DMS79 treated with DMSO at 0.1 percent for 48 hours (cell line): ENCODE results near the gene EYA2.

ENCODE experiments used
- DNase-seq: peaks from one replicate; lab custom pipeline; 2025; lab: John Stamatoyannopoulos, UW

EYA2 gene

DNA sequence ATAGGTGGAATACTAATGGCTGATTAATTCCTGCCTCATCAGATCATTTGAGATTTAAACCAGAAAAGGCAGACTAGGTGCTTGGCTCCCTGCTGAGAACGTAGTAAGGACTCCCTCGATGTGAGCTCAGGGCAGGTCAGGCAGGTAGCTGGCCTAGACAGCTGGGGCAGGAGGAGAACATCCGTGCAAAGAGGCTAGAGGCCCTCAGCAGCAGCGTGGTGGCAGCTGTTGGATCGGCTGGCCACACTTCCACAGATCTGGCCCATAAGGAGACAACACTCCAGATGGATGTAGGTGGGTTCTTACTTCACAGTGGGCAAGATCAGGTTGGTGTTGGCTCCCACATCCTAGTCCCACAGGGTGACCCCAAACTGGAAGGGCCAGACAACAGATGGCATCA is 38.5 kb downstream of the EYA2 start:
- DNase-seq = no peak

DNA sequence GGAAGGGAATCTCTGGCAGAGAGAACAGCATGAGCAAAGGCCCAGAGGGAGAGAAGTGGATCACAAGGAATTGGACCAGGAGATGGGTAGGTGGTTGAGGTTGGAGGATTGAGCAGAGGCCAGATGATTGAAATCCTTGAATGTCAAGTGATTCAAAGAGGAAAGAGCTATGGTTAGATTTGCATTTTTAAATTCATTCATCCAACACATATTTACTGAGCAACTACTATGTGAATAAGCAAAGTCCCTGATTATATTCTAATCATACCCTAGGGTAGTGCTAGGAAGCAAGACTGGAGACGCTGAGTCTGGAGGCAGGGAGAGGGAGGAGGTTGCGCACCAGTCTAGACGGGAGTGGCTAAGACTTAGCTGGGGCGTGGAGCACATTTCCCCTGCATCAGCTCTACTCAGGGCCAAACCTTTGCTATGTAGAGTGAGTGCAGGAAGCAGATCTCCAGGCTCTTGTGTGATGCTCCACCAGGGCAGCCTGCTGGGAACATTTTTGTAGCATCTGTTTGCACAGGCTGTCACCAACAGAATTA is 40.2 kb downstream of the EYA2 start:
- DNase-seq = no peak

DNA sequence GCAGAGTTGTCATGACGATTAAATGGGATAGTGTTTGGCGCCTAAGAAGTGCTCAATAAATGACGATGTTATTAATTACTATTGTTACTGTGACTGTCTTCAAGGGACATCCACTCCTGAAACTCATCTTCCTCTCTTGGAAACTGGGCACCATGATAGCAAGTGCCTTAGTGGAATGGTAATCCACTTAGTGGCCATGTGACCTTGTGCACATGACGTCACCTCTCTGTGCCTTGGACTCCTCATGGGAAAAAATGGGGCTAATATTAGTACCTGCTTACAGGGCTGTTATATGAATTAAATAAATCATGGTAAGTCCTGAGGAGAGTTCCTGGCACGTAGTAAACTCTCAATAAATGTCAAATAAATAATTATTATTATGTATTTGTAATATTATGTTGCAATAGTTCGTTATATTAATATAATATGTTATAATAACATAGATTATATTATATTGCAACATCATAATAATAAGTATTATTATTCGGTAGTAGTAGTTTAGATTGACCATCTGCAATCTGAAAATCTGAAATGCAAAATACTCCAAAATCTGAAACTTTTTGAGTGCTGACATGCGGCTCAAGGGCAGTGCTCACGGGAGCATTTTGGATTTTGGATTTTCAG is 40.9 kb downstream of the EYA2 start:
- DNase-seq = no peak

DNA sequence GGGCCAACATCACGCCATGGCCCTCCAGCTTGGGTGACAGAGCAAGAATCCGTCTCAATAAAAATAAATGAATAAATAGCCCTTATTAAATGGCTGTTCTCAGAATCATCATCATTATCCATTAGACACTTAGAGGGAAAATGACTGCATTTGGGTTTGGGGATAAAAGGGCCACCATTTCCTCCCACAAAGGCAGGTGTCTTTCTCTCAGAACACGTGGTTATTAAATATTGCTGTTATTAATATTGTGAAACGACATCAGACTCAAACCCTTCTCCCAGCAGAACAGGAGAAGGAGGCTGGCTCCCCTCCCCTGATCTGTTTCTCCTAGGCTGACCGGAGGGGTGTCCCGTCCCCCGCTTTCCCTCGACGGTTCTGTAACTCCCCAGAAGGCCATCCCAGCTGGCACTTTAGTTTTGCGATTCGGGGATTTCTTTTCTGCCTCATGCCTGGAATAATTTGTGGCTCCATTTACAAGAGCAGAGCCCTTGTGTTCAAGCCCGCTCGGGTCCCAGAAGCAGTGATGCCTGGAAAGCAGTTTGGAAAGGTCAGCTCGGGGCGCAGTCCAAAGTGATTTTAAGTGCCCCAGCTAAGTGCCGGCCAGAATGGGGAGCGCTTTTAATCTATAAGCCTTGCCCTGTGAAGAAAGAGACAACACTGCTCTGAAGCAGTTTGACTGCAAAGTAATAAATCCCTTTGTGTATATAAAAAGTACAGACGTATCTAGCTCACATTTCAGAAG is 41.9 kb downstream of the EYA2 start:
- no peak for DNase-seq

DNA sequence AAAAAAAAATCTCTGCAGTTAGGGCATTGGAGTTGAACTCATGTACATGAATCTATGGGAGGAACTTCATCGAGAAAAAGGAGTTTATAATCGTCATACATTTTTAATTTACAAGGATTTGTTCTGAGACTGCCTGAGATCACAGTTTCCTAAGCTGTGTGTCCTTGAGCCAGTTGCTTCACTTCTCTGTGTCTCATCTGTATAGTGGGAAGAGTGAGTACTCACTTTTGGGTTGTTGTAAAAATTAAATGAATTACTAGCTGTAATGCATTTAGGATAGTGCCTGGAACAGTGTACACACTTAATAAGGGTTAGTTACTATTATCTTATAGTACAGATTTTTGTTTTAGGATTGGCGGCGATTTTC is 42.5 kb downstream of the EYA2 start:
- DNase-seq = no peak

DNA sequence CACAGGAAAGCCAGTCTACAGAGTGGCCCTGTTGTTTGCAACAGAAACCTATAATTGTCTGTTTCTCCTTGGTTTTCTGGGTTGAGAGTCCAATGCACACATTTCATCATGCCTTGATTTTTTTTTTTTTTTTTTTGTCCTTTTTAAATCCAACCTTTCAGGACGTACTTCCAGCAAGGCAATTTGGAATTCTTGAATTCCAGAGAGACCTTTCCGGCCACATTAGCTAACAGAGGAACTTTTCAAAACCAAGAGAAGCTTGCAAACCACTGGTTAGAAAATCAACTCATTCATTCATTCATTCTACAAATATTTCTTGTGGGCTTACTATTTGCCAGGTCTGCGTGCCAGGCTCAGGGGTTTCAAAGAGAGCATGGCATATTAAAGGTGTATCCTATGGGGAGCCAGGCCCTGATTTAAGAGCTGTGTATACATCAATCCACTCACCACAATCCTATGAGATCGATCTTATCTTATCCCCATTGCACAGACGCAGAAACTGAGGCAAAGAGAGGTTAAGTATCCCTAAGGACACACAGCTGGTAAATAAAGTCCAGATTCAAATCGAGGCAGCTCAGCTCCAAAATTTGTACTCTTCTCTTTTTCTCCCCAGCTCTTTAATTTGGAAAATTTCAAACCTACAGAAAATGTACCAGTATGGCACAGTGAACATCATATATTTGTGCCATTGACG is 43.0 kb downstream of the EYA2 start:
- DNase-seq = no peak

DNA sequence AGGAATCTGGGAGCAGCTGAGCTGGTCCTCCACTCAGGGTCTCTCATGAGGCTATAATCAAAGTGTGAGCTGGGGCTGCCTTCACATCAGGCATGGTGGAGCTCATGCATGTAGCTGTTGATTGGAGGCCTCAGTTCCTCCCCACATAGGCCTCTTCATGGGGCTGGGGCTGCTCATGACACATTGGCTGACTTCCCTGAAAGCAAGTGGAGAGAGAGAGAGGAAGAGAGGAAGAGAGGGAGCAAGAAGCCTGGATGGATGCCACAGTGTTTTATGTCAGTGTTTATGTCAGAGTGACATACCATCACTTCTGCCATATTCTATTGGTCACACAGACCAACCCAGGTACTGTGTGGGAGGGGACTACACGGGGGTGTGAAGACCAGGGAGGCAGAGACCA is 43.8 kb downstream of the EYA2 start:
- no peak for DNase-seq

DNA sequence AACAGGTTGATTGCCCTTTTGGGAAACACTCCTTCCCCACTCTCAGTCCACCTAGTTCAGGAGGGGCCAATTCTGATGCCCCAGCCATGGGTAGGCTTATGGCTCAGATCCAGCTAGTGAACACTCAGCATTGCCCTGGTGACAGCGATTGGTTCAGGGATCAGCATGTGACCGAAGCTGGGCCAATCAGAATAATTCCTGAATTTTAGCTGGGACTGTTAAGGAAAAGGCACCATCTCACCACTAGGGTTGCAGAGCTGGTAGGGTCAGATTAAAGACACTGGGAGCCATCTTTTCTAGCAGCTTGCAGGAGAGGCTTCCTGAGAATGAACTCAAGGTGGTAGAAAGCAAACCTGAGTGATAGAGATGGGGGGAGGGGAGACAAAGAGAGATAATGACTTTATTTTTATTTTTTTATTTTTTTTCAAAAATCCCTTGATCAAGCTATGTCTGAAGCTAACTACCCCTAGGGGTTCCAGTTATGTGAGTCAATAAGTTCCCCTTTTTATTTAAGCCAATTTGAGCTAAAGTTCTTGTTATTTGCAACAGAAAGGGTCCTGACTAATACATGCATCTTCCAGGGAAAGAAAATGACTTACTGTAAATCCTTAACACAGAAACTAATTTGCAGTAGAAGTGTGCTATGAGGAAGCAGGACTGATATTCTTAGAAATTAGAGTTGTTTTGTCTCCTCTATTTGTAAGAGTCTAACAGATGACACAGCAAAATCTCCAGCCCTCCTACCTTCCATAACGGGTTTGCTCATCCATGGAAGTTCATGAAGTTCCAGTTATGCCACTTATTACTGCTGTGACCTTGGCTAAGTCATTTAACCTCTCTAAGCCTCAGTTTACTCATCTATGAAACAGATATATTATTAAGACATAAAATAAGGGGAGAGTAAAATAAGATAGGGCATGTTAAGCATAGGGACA is 44.7 kb downstream of the EYA2 start:
- DNase-seq = no peak

DNA sequence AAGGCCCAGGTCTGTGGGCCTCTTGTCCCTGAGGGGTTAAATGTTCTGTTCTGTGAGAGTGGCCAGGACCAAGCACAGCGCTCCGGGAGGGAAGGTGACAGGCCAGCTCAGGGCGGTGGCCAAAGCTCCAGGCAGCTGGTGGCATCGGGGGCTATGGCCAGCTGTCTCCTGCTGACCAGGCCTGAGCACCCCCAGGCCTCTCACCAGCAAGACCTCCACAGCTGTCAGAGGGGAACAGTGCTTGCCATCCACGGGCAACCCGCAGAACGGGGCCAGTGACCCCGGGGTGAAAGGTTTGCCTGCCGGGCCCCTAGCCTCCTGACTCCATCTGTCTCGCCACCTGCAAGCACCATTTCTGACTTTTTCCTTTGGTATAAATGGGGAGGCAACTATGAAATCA is 46.0 kb downstream of the EYA2 start:
- no peak for DNase-seq

DNA sequence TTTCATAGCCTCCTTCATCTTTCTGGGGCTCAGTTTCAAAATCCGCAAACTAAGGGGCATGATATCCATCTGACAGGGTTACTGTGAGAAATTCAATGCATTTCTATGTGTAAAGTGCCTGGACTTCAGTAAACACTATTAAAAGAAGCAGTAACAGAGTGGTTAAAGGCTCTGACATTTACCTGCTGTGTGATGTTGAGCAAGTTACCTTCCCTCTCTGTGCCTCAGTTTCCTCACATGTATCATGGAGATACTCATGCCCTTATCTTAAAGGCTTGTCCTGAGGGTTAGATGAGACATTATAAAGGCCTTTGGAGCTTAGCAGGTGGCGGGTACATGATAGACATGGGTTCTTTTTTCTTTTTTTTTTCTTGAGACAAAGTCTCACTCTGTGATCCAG is 46.8 kb downstream of the EYA2 start:
- DNase-seq = no peak

DNA sequence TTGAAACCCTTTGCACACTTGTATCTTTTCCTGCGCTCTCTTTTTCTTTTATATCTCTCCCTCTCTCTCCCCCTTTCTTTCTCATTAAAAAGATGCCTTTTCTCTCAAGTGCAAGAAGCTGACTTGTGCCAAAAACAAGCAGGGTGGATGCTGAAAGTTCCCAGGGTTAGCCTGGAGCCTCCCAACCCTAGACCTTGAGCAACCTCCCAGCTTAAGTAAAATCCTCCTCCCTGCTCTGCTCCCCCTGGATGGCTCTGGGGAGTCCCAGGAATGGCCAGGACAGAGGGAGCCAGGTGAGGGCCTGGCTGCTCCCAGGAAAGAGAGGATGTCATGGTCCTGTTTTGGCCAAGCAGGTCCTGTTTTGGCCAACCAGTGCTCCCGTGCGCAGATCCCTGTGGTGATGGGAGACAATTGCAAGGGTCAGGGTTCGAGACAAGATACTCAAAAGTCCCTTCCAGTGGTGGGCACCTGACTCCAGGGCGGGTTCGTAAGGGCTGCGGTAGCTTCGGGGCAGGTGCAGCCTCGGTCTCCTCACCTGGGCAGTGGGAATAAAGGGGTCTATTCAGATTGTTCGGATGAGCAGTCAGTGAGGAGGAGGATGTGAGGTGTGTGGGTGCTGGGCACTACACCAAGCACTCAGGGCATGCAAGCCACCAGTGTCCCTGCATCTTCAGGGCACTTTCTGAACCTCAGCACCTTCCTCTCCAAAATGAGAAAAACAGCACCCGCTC is 49.4 kb downstream of the EYA2 start:
- DNase-seq = no peak

DNA sequence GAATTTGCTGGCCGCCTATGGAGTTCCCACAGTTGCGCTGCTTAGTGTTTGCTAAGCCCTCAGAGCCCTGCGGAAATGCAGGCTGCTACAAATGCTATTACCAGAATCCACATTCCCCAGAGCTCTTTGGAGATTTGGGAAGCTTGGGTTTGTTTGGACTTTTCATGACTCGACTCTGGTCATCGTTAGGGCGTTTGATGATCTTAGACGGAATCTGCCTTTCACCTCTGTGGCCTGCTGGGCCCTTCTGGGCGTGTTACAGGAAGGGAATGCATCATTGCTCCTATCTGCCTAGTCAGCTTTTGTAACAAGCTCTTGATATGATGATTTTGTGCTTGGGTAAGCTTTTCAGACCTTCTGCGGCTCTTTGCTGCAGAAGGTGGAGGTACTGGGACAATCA is 50.8 kb downstream of the EYA2 start:
- DNase-seq = peak; percentile 32

DNA sequence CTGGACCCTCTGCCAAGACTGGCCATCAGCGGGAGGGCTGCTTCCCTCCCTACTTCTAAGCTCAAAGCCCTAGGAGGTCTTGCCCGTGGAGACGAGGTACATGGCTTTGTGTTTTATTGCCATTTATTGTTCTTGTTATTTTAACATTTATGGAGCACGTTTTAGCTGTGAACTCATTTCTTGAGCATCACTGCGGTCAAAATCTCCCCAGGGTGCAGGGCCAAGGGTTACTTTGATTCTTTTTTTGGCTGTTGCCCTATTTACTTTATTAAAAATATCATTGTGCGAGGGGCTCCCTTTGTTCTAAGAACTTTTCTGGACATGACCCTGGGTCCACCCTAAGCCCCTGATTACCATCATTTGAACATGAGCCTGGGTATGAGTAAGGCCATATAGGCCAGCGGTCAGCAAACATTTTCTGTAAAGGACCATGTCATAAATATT is 51.6 kb downstream of the EYA2 start:
- no peak for DNase-seq

DNA sequence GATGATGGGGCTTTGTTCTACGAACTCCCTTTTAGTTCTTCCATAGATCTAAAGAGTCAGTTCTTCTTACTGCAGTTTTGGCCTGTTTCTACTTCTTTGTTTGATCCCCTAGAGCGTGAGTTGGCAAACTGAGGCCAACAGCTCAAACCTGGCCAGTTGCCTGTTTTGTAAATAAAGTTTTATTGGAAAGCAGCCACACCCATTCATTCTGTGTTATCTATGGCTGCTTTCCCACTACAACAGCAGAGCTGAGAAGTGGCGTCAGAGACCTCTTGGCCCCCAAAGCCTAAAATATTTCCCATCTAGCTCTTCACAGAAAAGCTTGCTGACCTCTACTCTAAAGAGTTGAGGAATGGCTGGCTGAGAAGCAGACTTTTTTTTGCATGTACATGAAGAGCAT is 52.2 kb downstream of the EYA2 start:
- no peak for DNase-seq

DNA sequence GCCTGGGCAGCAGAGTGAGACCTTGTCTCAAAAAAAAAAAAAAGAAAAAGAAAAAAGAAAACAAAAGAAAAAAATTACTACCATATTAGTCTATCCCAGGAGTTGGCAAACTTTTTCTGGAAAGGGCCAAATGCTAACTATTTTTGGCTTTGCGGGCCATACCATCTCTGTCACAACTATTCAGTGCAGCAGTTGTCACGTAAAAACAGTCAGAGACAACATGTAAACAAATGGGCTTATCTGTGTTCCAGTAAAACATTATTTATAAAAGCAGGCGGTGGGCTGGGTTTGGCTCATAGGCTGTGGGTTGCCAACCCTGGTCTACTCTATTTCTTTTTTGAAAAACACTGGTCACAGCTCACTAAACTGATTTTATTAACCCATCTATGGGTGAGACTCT is 53.4 kb downstream of the EYA2 start:
- no peak for DNase-seq

DNA sequence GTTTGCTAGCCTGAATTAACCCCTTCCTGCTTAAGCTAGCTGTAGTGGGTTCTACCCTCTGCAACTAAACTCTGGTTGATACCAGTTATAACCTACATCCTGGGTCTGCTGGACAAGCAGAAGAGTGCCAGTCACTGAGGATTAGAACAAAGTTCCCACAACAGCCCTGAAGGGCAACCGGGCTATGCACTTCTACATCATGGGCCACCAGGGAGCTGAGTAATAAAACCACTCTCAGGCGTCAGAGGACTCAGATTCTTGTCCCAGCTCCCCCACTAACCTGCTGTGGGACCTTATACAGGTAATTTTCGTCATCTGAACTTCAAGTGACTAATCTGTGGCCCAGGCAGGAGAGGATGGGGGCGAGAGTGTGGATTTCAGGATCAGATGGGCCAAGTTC is 56.8 kb downstream of the EYA2 start:
- no peak for DNase-seq

DNA sequence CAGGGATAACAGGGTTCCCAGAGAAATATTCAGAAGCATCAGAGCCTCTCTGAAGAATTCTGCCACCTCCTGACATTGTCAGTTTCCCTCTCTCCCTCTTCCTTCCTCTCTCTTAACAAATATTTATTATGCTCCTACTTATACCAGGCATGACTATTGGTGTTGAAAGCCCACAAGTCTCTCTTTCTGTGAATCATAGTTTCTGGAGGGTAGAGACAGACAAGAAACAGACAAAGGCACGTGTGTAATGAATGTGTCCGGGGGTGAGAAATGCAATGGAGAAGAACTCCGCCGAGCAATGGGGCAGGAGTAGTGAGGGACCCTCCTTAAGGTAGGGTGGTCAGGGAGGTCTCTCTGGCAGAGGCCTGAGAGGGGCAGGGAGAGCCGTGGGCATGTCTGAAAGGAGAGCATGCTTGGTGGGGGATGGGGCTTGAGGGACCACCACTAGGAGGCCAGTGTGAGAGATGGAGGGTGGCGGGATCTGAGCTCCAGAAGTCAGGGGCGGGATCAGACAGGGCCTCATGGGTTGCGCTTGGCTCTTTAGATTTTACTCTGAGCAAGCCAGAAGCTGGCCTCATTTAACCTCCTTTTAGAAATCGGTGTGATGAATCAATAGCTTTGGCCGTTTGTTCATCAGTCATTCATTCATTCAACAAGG is 57.3 kb downstream of the EYA2 start:
- no peak for DNase-seq

DNA sequence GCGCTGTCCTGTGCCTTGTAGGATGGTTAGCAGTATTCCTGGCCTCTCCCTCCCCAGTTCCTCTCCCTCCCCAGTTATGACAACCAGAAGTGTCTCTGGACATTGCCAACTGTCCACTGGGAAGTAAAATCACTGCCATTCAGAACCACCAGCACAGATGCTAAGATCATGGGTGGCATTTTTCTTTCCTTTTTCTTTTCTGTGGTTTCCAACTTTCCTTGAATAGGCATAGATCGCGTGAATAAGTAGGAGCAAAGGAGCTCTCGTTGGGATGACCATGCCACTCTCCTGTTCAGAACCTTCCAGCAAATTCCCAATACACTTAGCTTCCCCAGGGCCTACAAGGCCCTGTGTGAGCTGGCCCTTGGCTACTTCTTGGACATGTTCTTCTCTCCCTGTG is 59.0 kb downstream of the EYA2 start:
- DNase-seq = no peak

DNA sequence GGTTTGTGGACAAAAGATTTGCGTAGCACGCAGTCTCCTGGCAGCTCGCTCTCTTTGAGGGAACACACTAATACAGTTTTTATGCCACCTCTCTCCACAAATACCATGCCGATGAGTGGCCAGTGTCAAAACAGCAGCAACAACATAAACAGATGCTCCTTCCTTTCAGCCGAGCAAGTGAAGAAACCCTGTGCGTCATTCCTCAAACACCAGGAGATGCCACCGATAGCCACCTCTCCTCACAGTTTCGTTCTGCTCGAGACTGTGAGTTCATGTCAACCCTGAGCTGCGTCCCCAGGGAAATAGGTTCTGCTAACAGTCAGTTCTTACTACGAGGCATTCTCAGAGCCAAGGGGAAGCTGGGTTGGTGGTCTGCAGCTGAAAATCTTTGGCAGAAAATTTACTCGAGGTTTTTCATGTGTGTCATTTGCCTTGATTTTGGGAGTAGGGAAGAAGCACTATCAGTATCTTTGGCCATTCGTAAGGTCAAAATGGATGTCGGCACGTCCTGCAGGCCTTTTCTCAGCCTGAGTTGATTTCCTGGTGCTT is 59.9 kb downstream of the EYA2 start:
- no peak for DNase-seq
